A549 (cell line): ENCODE results near the gene EFCAB14. TPM values are rescaled to one million over a fixed set of nuclear protein-coding genes. Genes with fewer than 3 reads are reported as not detected.

Experiments used
- ATAC-seq, 2 experiments: fragments of 200-7000 bp in 1 of 2; fragments of >200 bp in 1 of 2; cut with Nextera tagmentation in 1 of 2; cut with Tn5 transposase in 1 of 2; 3 replicates each; pipeline versions ENCODE4 v1.8.0 to v1.9.1; 2018 to 2020; ENCODE audit warnings: mild to moderate bottlenecking in 1 of 2, moderate library complexity in 1 of 2
- CTCF ChIA-PET: fragments of 300-600 bp; sonication (Branson Sonifier 250); formaldehyde crosslinking; extraction: SDS; loops from one replicate; lab custom pipeline; 2021; ENCODE audit warnings: antibody characterized with exemption, inconsistent platforms; lab: Yijun Ruan, JAX
- POLR2A ChIA-PET: fragments of 350-600 bp; formaldehyde crosslinking; extraction: SDS; loops from one replicate; lab custom pipeline; 2021; ENCODE audit warnings: antibody characterized with exemption, inconsistent platforms; lab: Yijun Ruan, JAX
- DNase-seq, 2 experiments: peaks; one replicate each; pipeline versions ENCODE4 v3.0.0 to v3.0.0-alpha.2; 2011 to 2016; ENCODE audit warnings: low read depth in 1 of 2, low spot score in 1 of 2
- FAIRE-seq: peaks from 2 replicates; lab custom pipeline; 2011; peaks lifted over from hg19 to GRCh38; lab: Jason Lieb, UNC
- H3K27ac ChIP-seq, 2 experiments: fragments of >200 bp; sonication (Bioruptor Twin); formaldehyde crosslinking; 3 replicates each; pipeline ENCODE4 v1.5.1; 2016 to 2017
- H3K4me1 ChIP-seq: fragments of >200 bp; sonication (Bioruptor Twin); formaldehyde crosslinking; 3 replicates; pipeline ENCODE4 v1.6.1; 2016
- H3K4me2 ChIP-seq: fragments of >200 bp; sonication (Bioruptor Twin); formaldehyde crosslinking; 3 replicates; pipeline ENCODE4 v1.6.1; 2016
- H3K4me3 ChIP-seq: fragments of >200 bp; sonication (Bioruptor Twin); formaldehyde crosslinking; 3 replicates; pipeline ENCODE4 v1.5.1; 2016
- H3K9me3 ChIP-seq: fragments of >200 bp; sonication (Bioruptor Twin); formaldehyde crosslinking; 3 replicates; pipeline ENCODE4 v1.6.1; 2016
- CBX2 ChIP-seq: fragments of 200-600 bp; sonication (generic); IDR thresholded peaks from 2 replicates; pipeline ENCODE4 v1.6.1; 2016; ENCODE audit warnings: low read depth, mild to moderate bottlenecking, borderline replicate concordance
- CHD2 ChIP-seq: fragments of 150-350 bp; IDR thresholded peaks from 2 replicates; pipeline ENCODE4 v1.6.1; 2014; ENCODE audit warnings: low read length; ENCODE audit not compliant: partially characterized antibody
- CTCF ChIP-seq: fragments of >200 bp; sonication (Bioruptor Twin); formaldehyde crosslinking; IDR thresholded peaks from 3 replicates; pipeline ENCODE4 v1.5.1; 2016
- EHMT2 ChIP-seq: fragments of 200-600 bp; sonication (generic); IDR thresholded peaks from 2 replicates; pipeline ENCODE4 v1.6.1; 2016; ENCODE audit warnings: antibody characterized with exemption, low read depth, mild to moderate bottlenecking, moderate library complexity
- FOSB ChIP-seq: fragments of 250-450 bp; sonication (Bioruptor Pico); IDR thresholded peaks from 2 replicates; pipeline ENCODE4 v1.5.0; 2020; ENCODE audit warnings: mild to moderate bottlenecking, moderate library complexity
- FOXS1 ChIP-seq: fragments of 250-450 bp; sonication (Bioruptor Pico); IDR thresholded peaks from 2 replicates; pipeline ENCODE4 v1.5.0; 2020; ENCODE audit warnings: mild to moderate bottlenecking, moderate library complexity
- GATA3 ChIP-seq: IDR thresholded peaks from 2 replicates; pipeline ENCODE4 v1.6.1; 2012; ENCODE audit warnings: borderline replicate concordance
- HMGXB4 ChIP-seq: fragments of 250-450 bp; sonication (Bioruptor Pico); IDR thresholded peaks from 2 replicates; pipeline ENCODE4 v1.5.0; 2021; ENCODE audit warnings: mild to moderate bottlenecking, moderate library complexity, borderline replicate concordance
- HOXA7 ChIP-seq: fragments of 250-450 bp; sonication (Bioruptor Pico); IDR thresholded peaks from 2 replicates; pipeline ENCODE4 v1.5.0; 2020; ENCODE audit warnings: mild to moderate bottlenecking, moderate library complexity
- HOXB13 ChIP-seq: fragments of 250-450 bp; sonication (Bioruptor Pico); IDR thresholded peaks from 2 replicates; pipeline ENCODE4 v1.5.0; 2020; ENCODE audit warnings: low read depth, mild to moderate bottlenecking, moderate library complexity
- HOXB5 ChIP-seq: fragments of 250-450 bp; sonication (Bioruptor Pico); IDR thresholded peaks from 2 replicates; pipeline ENCODE4 v1.5.0; 2020; ENCODE audit warnings: mild to moderate bottlenecking, moderate library complexity
- KDM1A ChIP-seq: fragments of 200-600 bp; sonication (generic); IDR thresholded peaks from 2 replicates; pipeline ENCODE4 v1.6.1; 2016; ENCODE audit warnings: low read depth, mild to moderate bottlenecking
- MAZ ChIP-seq: fragments of 150-350 bp; IDR thresholded peaks from 2 replicates; pipeline ENCODE4 v1.6.1; 2014; ENCODE audit warnings: antibody characterized with exemption, low read depth, low read length, borderline replicate concordance
- NFE2L2 ChIP-seq: fragments of 150-350 bp; conservative IDR thresholded peaks from 2 replicates; pipeline ENCODE4 v1.6.1; 2014; ENCODE audit warnings: low read length
- NR3C1 ChIP-seq: fragments of >200 bp; sonication (Bioruptor Twin); formaldehyde crosslinking; IDR thresholded peaks from 3 replicates; pipeline ENCODE4 v1.6.1; 2017
- PHF8 ChIP-seq: fragments of 200-600 bp; sonication (generic); IDR thresholded peaks from 2 replicates; pipeline ENCODE4 v1.6.1; 2016; ENCODE audit warnings: low read depth, mild to moderate bottlenecking, antibody characterized with exemption, moderate library complexity, borderline replicate concordance
- POLR2A ChIP-seq: IDR thresholded peaks from 2 replicates; pipeline ENCODE4 v1.6.1; 2012; ENCODE audit warnings: mild to moderate bottlenecking, low read length
- POLR2AphosphoS2 ChIP-seq: conservative IDR thresholded peaks from 2 replicates; pipeline ENCODE4 v1.6.1; 2012; ENCODE audit warnings: low read length, improper control_type of control experiment, inconsistent platforms
- WGBS: methylation state at CpG from one replicate; pipeline ENCODE4 v1.1.6; 2017; ENCODE audit errors: missing lambda C conversion rate; 5-methylcytosine and 5-hydroxymethylcytosine counted together
- polyA plus RNA-seq, 4 experiments: library from polyadenylated mRNA; depleted of rRNA in 3 of 4; stranded (reverse); fragments of >200 nt; fragmentation: RNase III in 1 of 4; extraction: RNeasy Plus Mini Kit Qiagen cat#74134 plus additional on column Dnase treatment in 1 of 4; gene quantifications; 2 replicates in 3 of 4; 3 replicates in 1 of 4; pipeline ENCODE4 v1.2.3, GENCODE V29; 2011 to 2017
- TF ChIP-seq, protein P1 (sequence below): fragments of 450-650 bp; IDR thresholded peaks from 2 replicates; pipeline ENCODE4 v1.6.1; 2014; ENCODE audit warnings: antibody characterized with exemption
- TF ChIP-seq, protein P2 (sequence below): IDR thresholded peaks from 2 replicates; pipeline ENCODE4 v1.6.1; 2012; ENCODE audit warnings: low read depth, borderline replicate concordance
- TF ChIP-seq, protein P3 (sequence below): fragments of >200 bp; sonication (Bioruptor Twin); formaldehyde crosslinking; IDR thresholded peaks from 2 replicates; pipeline ENCODE4 v1.6.1; 2016

Gene EFCAB14
- polyA plus RNA-seq, 2 of the 4 experiments (the other 2 are of a cell fraction), result 18.0 to 41.4 TPM

GRCh38 chr1:46673749-46674182 lies 45.1 kb downstream of the EFCAB14 start:
- 46% methylated on average over 4 of the region's 4 CpGs for WGBS
- H3K27ac ChIP-seq, result no peak overlapping the region
- POLR2A ChIA-PET, result no interaction called here

GRCh38 chr1:46672696-46673095 lies 46.2 kb downstream of the EFCAB14 start:
- no peak for TF ChIP-seq HOXB13 (CRISPR knock-in tag)
- FAIRE-seq (no peak), DNase-seq (no peak), ATAC-seq (no peak)
- POLR2A ChIA-PET, result no interaction called here
- CTCF ChIA-PET, result interaction anchor here (1.0 kb wide), 1 partner anchor 11 kb away, joined by 3 read pairs; no protein-coding TSS in a partner anchor
- H3K4me3 ChIP-seq, result no peak overlapping the region
- H3K9me3 ChIP-seq, result no peaks in the 10 kb centered on the region
- WGBS, result 72% methylated on average over 8 of the region's 8 CpGs
- H3K4me1 ChIP-seq, result 0 out of 3 replicates have a peak, but pooled peaks cover 5% of the 10 kb centered on the region
- H3K27ac ChIP-seq, result no peak overlapping the region
- H3K4me2 ChIP-seq, result no peak overlapping the region

More at GRCh38 chr1:46673749-46674182, 45.1 kb downstream of the EFCAB14 start:
- DNase-seq (peak in 1 of 2 experiments; percentile 4), ATAC-seq (0 out of 6 replicates have a peak, but pooled peaks have one; percentile 29 to 55), FAIRE-seq (no peak)
- H3K4me1 ChIP-seq, result 0 out of 3 replicates have a peak, but pooled peaks cover 3% of the 10 kb centered on the region
- no peak overlapping the region for H3K4me3 ChIP-seq
- TF ChIP-seq, protein P1, sequence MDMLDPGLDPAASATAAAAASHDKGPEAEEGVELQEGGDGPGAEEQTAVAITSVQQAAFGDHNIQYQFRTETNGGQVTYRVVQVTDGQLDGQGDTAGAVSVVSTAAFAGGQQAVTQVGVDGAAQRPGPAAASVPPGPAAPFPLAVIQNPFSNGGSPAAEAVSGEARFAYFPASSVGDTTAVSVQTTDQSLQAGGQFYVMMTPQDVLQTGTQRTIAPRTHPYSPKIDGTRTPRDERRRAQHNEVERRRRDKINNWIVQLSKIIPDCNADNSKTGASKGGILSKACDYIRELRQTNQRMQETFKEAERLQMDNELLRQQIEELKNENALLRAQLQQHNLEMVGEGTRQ, result no peak
- TF ChIP-seq PHF8 (no peak), FOSB (CRISPR knock-in tag) (no peak), MAZ (no peak), HOXA7 (no peak), HOXB5 (CRISPR knock-in tag) (no peak), FOXS1 (no peak), CHD2 (no peak), EHMT2 (no peak), CTCF (no peak), HMGXB4 (CRISPR knock-in tag) (no peak), KDM1A (no peak), POLR2AphosphoS2 (no peak), POLR2A (no peak), NR3C1 (no peak), CBX2 (no peak), GATA3 (no peak), NFE2L2 (no peak)
- TF ChIP-seq, protein P2, sequence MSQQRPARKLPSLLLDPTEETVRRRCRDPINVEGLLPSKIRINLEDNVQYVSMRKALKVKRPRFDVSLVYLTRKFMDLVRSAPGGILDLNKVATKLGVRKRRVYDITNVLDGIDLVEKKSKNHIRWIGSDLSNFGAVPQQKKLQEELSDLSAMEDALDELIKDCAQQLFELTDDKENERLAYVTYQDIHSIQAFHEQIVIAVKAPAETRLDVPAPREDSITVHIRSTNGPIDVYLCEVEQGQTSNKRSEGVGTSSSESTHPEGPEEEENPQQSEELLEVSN, result no peak
- TF ChIP-seq, protein P3, sequence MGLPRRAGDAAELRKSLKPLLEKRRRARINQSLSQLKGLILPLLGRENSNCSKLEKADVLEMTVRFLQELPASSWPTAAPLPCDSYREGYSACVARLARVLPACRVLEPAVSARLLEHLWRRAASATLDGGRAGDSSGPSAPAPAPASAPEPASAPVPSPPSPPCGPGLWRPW, result no peak
- H3K9me3 ChIP-seq, result no peaks in the 10 kb centered on the region
- H3K4me2 ChIP-seq, result no peak overlapping the region
- CTCF ChIA-PET, result interaction anchor here (0.8 kb wide), 1 partner anchor 51 kb away, joined by 3 read pairs; no protein-coding TSS in a partner anchor
